GM18502 (cell line): ENCODE measurements around the gene PRKAR1B.

ENCODE experiments used
- ATAC-seq: cut with Tn5 transposase; IDR thresholded peaks from one replicate; pipeline ENCODE4 v1.9.1; 2021; ENCODE audit warnings: mild to moderate bottlenecking; ENCODE audit not compliant: unreplicated experiment, poor library complexity

The PRKAR1B gene

DNA sequence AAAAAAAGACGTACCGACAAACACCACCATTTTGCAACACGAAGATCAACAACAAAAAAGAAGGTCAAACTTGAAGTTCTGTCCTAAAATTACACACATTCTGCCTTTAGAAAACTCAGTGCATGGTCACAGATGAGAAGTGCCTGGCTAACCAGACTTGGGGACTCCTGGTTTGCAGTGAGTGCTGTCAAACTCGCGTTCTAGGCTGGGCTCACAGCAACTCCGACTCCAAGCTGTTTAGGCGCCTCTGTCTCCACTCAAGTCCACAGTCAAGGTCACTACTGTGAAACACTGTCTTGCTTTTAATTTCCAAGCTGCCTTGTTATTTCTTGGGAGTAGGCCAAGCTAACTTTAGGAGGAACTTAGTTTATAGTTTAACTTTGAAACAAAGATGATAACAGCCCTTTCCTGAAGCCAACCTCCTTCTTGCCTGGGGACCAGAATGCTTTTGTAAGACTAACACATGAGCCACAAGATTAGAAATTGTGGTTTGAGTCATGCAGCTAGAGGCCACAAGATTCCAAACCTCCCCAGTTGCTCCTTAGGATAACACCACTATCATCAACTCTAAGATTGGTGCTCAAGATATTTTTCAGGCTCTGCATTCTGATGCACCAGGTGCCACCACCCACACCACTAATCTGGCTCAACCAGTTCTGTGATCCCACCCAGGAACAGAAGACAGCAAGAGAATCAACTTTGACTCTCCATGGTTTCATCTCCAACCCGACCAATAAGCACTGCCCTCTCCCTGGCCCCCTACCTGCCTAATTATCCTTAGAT, 1.7 kb downstream of the PRKAR1B start:
- no peak for ATAC-seq

DNA sequence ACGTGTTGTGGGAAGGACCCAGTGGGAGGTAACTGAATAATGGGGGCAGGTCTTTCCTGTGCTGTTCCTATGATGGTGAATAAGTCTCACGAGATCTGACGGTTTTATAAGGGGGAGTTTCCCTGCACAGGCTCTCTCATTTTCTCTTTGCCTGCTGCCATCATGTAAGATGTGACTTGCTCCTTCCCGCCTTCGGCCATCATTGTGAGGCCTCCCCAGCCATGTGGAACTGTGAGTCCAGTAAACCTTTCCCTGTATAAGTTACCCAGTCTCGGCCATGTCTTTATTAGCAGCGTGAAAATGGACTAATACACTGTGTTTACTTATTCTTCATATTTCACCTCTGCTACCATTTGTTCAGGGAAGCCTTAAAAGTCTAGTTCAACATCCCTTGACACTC, 2.8 kb downstream of the PRKAR1B start:
- ATAC-seq = no peak

DNA sequence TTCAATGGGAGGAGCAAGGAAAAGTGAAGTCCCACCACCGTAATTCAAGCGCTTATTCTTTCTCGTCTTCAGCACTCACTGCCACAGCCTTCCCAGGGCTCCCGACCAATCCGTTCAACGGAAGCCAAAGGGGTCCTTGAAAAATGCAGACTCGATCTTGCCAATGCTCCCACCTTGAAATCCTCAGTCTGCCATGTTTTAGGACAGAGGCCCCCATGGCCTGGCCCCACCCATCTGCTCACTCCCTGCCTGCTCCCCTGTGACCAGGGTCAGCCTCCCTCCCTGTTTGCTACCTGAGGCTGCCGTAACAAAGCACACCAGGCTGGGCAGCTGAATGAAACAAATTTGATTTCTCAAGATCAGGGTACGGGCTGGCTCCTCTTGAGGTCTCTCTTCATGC, 3.5 kb downstream of the PRKAR1B start:
- no peak for ATAC-seq

DNA sequence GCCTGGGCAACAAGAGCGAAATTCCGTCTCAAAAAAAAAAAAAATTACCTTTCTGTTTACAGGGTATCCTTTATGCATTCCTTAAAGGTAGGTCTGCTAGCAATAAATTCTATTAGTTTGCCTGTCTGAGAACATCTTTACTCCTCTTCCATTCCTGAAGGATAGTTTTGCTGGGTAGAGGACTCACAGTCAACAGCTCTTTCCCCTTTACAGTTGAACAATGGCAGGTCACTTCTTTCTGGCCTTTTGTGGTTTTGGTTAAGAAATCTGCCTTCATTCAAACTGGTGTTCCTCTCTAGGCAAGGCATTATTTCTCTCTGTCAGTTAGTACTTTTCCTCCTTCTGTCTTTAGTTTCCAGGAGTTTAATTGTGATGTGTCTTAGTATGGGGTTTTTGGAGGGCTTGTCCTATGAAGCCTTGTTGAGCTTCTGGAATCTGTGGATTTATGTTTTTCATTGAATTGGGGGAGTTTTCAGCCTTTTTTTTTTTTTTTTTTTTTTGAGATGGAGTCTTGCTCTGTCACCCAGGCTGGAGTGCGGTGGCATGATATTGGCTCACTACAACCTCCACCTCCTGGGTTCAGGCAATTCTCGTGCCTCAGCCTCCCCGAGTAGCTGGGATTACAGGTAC, 5.3 kb downstream of the PRKAR1B start:
- ATAC-seq = no peak

DNA sequence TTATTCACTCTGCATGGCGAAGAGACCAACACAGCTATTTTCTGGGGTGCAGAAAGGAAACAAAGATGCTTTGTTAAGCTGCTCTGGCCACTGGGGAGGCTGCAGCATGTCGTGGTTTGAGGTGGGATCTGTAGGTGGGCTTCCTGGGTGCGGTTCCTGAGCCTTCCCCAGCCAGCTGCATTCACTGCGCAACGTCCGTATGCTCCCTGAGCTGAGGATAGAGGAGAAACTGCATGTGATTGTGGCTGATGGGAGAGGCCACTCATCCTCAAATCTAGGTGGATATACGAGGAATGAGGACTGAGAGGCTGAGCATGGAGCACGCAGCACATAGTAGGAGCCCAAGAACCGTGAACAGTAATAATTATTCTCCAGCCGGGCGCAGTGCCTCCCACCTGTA, 10.4 kb downstream of the PRKAR1B start:
- no peak for ATAC-seq

DNA sequence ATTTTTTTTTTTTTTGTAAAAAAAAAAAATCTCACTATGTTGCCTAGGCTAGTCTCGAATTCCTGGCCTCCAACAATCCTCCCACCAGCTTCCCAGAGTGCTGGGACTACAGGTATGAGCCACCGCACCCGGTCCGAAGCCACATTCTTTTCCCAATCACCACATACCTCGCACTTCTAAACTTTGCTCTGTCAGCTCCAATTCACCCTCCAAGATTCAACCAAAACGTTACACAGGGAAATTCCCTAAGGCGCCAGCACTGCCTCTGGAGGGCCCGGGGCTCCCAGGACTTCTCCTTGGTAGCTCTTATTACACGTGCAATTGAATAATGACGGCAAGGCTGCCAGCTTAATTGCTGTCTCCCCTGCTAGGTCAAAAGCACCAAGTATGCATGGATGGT, 10.9 kb downstream of the PRKAR1B start:
- ATAC-seq = no peak

DNA sequence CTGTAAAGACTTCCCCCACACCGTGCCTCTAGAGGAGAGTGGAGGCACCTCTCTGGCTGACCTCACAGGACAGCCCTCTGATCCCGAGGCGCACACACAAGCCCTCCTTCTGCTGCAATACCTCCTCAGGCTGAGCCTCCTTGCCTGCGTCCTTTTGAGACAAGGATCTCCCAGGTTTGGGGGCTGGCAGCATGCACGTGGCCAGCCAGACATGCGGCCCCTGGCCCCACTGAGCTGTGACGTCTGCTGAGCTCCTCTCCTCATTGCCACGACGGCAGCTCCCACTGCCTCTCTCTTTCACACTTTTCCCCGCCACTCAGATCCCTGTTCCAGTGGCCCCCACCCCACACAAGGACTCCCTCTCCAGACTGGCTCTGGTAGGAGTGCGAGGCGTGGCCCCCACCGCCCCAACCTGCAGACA, 12.8 kb downstream of the PRKAR1B start:
- no peak for ATAC-seq

DNA sequence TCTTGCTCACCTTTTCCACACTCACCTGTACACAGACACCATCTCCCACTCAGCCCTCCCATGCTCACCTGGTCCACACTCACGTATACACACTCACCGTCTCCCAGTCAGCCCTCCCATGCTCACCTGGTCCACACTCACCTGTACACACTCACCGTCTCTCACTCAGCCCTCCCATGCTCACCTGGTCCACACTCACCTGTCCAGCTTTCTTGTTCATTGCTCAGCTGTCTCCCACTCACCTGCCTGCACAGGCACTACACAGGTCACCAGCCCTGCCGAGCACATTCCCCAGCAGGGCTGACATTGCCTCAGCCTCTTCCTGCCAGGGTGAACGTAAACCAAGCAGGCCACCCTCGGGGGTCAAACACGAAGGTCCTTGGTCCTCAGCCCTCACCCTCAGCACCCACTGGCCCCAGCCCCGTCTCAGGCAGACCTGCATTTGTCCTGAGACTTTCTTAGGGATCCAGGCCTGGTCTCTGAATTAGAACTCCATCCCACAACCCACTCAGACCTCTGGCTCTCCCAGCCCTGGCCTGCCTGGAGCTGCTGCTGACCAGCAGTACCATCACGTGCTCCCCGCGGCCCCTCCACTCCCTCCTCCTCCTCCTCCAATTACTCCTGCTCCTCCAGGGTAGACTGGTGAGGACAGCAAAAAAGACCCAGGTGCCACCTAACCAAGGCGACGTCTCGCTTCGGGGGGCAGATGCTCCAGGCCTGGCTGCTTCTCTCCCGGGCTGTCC, 13.4 kb downstream of the PRKAR1B start:
- ATAC-seq = no peak

DNA sequence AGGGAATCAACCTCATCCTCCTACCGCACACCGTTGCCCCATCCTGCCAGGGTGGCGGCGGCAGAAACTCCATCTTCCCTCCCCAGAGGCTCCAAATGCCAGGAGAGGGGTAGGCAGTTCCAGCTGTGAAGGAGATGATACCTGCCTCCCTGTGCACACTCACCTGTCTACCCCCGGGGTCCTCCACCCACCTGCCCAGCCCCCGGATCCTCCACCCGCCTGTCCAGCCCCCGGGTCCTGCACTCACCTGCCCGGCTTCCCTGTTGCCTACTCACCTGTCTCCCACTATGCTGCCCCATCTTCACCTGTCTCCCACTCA, 14.0 kb downstream of the PRKAR1B start:
- no peak for ATAC-seq

DNA sequence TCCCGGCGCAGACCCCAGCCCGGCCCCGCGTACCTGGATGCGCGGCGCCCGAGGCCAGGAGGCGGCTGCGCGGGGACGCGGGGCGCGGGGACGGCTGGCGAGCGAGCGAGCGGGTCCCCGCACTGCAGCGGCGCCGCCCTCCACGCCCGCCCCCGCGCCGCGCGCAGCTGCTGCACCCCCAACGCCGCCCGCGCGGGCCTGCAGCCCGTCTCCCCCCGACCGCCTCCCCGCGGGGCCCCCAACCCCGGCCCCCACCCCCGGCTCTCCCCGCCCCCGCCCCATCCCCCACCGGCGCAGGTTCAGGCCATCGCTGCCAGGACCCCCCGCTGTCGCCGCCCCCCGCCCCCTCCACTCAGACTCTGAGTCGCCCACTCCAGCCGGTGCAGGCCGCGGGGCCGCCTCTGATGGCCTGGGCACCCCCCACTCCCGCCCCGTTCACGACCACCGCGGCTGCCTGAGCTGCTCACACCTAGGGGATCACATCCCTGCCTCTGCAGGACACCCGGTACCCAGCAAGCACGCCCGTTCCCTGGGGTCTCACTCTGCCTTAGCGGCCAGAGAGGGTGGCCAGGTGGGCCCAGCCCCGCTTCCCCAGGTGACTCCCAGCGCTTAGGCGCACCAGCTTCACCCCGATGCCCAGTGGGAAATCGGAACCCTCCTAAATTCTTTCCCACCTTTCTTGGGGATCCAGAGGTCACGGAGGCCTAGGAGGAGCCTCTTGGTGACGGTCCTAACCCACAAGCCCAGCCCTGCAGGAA, 14.5 kb downstream of the PRKAR1B start:
- ATAC-seq = no peak

DNA sequence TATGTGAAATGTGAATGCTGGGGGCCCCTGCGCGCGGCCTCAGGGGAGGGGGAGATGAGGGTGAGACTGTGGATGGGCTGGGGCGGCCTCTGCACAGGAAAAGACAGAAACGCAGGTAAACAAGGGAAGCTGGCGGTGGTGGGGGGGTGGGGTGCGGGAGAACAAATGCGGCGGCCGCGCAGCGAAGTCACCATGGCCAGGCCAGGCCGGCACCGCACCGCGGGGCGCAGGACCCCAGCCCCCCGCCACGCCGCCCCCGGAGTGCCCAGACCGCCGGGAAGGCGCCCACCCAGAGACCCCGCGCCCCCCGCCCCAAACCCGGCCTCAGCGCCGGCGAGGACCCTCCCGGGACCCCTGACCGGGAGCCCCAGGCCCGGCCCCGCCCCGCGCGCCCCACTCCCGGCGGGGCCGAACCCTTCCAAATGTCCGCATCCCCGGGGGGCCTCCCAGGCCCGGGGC, 15.1 kb downstream of the PRKAR1B start:
- no peak for ATAC-seq

DNA sequence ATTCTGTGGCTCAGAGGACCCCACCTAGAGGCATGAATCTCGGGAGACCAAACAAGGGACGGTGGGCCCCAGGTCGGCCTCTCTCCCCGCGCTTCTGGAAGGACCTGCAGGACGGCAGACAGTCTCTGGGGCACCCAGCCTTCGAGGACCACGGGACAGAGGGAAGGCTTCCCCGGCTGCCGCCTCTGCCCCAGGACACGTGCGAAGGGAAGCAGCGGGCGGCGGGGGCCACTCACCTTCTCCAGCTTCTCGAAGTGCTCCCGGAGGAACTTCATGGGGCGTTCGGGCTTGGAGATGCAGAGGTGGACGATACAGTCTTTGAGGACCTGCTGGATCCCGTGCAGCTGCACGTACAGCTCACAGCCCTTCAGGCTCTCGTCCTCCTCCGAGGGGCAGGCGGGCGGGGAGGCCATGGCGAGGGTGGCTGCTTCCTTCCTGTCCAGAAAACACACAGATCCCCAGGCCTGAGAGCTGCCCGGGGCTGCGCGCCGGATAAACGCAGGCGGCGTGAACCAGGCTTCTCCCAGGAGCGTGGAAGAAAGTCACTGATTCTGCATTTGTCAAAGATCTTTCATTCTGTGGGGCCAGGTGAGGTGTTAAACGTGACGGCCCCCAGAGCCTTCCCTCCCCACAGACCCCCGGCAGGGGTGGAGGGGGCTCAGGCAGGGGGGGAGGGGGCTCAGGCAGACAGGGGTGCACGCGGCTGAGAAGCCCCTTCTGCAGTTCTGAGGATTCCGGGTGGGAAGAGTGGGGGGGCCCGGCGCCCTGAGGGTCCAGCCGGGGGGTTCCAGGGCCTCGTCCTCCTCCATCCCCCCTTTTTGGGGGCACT, 15.8 kb downstream of the PRKAR1B start:
- no peak for ATAC-seq

DNA sequence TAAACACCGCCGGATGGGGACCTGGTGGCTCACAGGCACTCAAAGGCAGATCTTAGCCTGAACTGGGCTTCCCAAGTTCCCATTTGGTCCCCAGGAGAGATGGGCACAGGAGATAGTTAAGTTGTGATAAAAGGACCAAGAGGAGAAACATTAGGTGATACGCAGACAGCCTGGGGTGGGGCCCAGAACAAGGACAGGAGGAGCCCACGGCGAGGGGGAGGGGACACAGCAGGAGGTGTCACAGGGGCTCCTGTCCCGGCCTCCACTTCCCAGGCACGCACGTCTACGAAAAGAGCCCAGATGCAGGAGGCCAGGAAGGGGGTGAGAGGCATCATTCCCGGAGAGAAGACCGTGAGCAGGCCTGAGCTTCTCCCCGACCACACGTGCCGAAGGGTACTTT, 16.9 kb downstream of the PRKAR1B start:
- no peak for ATAC-seq

DNA sequence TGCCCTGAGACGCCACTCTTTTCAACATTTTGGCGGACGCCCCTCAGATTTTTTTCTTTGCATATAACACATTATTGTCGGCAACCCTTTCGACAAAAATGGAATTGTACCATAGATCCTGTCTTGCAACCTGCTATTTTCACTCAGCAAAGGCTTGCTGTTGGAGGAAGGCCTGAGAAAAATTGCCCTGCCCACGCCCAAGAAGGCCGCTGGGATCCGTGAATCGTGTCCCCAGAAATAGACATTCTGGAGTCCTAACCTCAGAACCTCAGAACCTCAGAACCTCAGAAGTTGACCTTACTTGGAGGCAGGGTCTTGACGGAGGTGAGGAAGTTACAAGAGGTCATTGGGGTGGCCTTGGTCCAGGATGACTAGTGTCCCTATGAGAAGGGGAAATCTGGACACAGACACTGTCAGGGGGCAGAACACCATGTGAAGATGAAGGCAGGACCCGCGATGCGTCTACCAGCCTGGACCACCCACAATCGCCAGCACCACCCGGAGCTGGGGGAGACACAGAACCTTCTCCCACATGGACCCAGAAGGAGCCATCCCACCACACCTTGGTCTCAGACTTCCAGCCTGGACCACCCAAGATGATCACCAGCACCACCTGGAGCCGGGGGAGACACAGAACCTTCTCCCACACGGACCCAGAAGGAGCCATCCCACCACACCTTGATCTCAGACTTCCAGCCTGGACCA, 19.6 kb downstream of the PRKAR1B start:
- ATAC-seq = no peak

DNA sequence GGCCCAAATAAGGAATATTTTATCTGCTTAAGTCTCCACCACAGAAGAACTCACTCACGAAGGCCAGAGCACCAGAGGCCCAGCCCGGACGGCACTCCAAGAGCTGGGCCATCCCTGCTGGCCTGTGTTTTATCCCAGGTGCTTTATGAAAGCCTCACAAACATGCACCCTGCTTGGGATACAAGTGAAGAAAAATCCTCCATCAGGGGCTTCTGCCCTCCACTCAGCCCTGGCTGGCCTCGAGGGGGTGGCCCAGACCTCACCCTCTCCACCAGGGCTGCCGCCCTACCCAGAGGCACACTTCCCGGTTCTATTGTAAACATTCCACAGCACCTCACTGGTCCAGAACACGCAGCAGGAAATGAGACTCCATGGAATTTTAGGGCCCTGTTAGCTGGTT, 20.4 kb downstream of the PRKAR1B start:
- no peak for ATAC-seq

DNA sequence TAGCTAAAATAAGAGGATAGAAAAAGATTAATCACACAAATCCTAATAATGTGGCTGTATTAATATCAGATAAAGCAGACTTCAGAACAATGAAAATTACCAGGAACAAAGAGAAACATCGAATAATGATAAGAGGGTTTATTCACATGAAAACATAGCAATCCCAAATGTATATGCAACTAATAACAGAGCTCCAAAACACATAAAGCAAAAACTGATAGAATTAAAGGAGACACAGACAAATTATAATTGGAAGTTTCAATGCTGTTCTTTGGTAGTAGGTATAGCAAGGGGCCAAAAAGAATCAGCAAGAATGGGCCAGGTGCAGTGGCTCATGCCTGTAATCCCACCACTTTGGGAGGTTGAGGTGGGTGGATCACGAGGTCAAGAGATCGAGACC, 24.0 kb downstream of the PRKAR1B start:
- ATAC-seq = no peak

DNA sequence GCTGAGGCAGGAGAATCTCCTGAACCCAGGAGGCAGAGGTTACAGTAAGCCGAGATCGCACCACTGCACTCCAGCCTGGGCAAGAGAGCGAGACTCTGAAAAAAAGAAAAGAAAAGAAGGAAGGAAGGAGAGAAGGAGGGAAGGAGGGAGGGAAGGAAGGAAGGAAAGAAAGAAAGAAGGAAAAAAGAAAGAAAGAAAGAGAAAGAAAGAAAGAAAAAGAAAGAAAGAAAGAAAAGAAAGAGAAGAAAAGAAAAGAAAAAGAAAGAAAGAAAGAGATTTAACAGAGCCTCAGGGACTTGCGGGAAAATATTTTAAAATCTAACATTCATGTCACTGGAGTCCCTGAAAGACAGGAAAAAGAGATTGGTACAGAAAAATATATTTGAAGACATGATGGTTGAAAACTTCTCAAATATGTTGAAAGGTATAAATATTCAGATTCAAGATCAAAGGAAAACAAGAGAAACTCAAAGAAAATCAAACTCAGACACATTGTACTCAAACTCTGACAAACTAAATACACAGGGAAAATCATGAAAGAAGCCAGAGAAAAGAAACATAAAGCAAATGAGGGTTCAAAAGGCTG, 25.9 kb downstream of the PRKAR1B start:
- ATAC-seq = no peak

DNA sequence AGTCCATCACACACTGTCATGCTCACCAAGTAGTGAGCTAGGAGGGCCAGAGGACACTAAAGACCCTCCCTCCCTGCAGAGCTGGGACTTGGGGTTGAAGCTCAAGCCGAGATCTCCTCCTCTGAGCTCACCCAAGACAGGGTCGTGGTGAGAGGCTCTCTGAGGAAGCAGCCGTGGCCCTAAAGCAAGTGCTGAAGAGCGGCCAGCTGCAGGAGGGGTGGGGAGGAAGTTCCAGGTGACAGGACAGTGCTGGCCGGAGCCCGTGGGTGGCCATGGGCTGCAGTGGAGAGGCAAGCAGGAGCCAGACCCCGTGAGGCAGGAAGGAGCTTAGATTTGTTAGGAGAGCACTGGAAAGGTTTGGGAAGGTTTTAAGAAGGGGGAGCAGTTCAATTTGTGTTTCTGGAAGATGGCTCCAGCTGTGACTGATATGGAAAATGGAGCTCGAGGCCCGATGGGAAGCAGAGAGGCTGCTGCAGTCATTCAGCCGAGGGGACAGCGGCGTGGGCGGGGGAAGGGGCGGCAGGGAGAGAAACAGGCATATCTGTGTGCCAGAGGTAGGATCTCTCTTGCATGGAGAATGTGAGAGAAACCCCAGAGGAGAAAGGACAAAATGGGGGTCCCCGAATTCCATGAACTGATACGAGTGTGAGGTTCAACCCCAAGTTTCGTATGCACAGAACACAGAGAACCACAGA, 27.5 kb downstream of the PRKAR1B start:
- no peak for ATAC-seq
